PFSK-1 (cell line): ENCODE results near the gene PRR33.

Experiments
- FOXP2 ChIP-seq: optimal IDR thresholded peaks from 2 replicates; pipeline ENCODE3; 2011; ENCODE audit warnings: borderline replicate concordance, control low read depth, inconsistent platforms; ENCODE audit not compliant: insufficient read depth; ENCODE audit errors: extremely low read length, extremely low read depth
- POLR2AphosphoS5 ChIP-seq: IDR thresholded peaks from 2 replicates; pipeline ENCODE4 v1.6.1; 2012; ENCODE audit warnings: low read depth, mild to moderate bottlenecking, control low read depth, low read length, moderate library complexity
- REST ChIP-seq, 2 experiments: IDR thresholded peaks; 2 replicates each; pipeline versions ENCODE4 v1.6.1 to v1.8.0; 2011 to 2012; ENCODE audit warnings: low read depth in 2 of 2, low read length in 2 of 2, control low read depth in 1 of 2, inconsistent platforms in 1 of 2, mild to moderate bottlenecking in 1 of 2, moderate library complexity in 1 of 2; ENCODE audit not compliant: insufficient read depth in 1 of 2
- SIN3A ChIP-seq: IDR thresholded peaks from 2 replicates; pipeline ENCODE4 v1.6.1; 2012; ENCODE audit warnings: mild to moderate bottlenecking, low read length, moderate library complexity, borderline replicate concordance; ENCODE audit not compliant: insufficient read depth
- TAF1 ChIP-seq: IDR thresholded peaks from 2 replicates; pipeline ENCODE4 v1.6.1; 2012; ENCODE audit warnings: low read length, control low read depth, borderline replicate concordance; ENCODE audit not compliant: insufficient read depth

The PRR33 gene

GRCh38 chr11:1913271-1914060, 21.8 kb upstream of the PRR33 start:
- TF ChIP-seq SIN3A (no peak), POLR2AphosphoS5 (no peak), TAF1 (no peak)

GRCh38 chr11:1912289-1912878, 20.7 kb upstream of the PRR33 start:
- TF ChIP-seq POLR2AphosphoS5 = no peak
- no peak for TF ChIP-seq TAF1
- no peak for TF ChIP-seq REST (IDR thresholded peaks at IDR 0.05; ENCODE audit: insufficient read depth in 1 of 2, low read depth in 2 of 2, low read length in 2 of 2)
- TF ChIP-seq FOXP2 = no peak
- no peak for TF ChIP-seq SIN3A

- no peak for TF ChIP-seq POLR2AphosphoS5
- TF ChIP-seq FOXP2 = no peak
- TF ChIP-seq TAF1 = no peak
- TF ChIP-seq REST (IDR thresholded peaks at IDR 0.05; ENCODE audit: insufficient read depth in 1 of 2, low read depth in 2 of 2, low read length in 2 of 2) = no peak
- TF ChIP-seq SIN3A = no peak
Observed at GRCh38 chr11:1909524-1909923, 17.8 kb upstream of the PRR33 start.

- peak; percentile 22; the same call in 1 of the 2 replicates for TF ChIP-seq POLR2AphosphoS5
- TF ChIP-seq REST (IDR thresholded peaks at IDR 0.05; ENCODE audit: insufficient read depth in 1 of 2, low read depth in 2 of 2, low read length in 2 of 2) = 0 out of 4 replicates have a peak, but pooled peaks of 1 of the 2 experiments have one; percentile 24
- TF ChIP-seq SIN3A = no peak
- no peak for TF ChIP-seq FOXP2
- no peak for TF ChIP-seq TAF1
Observed at GRCh38 chr11:1908618-1909017, 16.9 kb upstream of the PRR33 start.

- TF ChIP-seq TAF1 (no peak), REST (IDR thresholded peaks at IDR 0.05; ENCODE audit: insufficient read depth in 1 of 2, low read depth in 2 of 2, low read length in 2 of 2) (no peak), FOXP2 (no peak), SIN3A (no peak), POLR2AphosphoS5 (no peak)
Observed at GRCh38 chr11:1906611-1907423, 15.1 kb upstream of the PRR33 start.
